ENCODE results near the gene YY1. TPM values are rescaled to one million over a fixed set of nuclear protein-coding genes. Genes with fewer than 3 reads are reported as not detected.

YY1 gene
- total and polyA plus RNA-seq, 9 of the 15 experiments (the other 6 are each of a cell fraction or from before 2014, with no cell fraction given), result 20.8 to 74.2 (median 46.7) TPM

GRCh38 chr14:100223332-100224201 is 15.4 kb upstream of the YY1 start (continued):
- TF ChIP-seq ZNF592 (IDR thresholded peaks at IDR 0.05), result peak; percentile 37; the same call in 1 of the 2 replicates
- no peak for TF ChIP-seq NBN (IDR thresholded peaks at IDR 0.05; ENCODE audit: low read depth)
- no peak for TF ChIP-seq HDGF (IDR thresholded peaks at IDR 0.05)
- TF ChIP-seq TEAD1 (CRISPR knock-in tag; IDR thresholded peaks at IDR 0.05), result peak in 1 of 2 experiments; percentile 63; a peak in 1 of 4 replicates
- TF ChIP-seq ZZZ3 (IDR thresholded peaks at IDR 0.05), result no peak
- TF ChIP-seq USF2 (CRISPR knock-in tag; IDR thresholded peaks at IDR 0.05), result no peak
- TF ChIP-seq KDM1A (IDR thresholded peaks at IDR 0.05), result 0 out of 4 replicates have a peak, but pooled peaks of 1 of the 2 experiments have one; percentile 9
- TF ChIP-seq MBD1 (CRISPR knock-in tag; IDR thresholded peaks at IDR 0.05), result no peak
- TF ChIP-seq GABPA (tag; conservative IDR thresholded peaks at IDR 0.05; ENCODE audit: low read depth), result peak; percentile 28; the same call in 1 of the 2 replicates
- TF ChIP-seq EP400 (IDR thresholded peaks at IDR 0.05), result peak; percentile 46; the same call in 1 of the 2 replicates
- peak; percentile 33; the same call in 1 of the 2 replicates for TF ChIP-seq SMARCE1 (IDR thresholded peaks at IDR 0.05)
- TF ChIP-seq MAX (CRISPR knock-in tag; IDR thresholded peaks at IDR 0.05), result peak; percentile 31; the same call in 1 of the 2 replicates
- peak; percentile 80 for TF ChIP-seq ELF4 (CRISPR knock-in tag; IDR thresholded peaks at IDR 0.05)
- no peak for TF ChIP-seq MEF2D (tag; conservative IDR thresholded peaks at IDR 0.05; ENCODE audit: low read depth)
- no peak for TF ChIP-seq ZFP91 (CRISPR knock-in tag; IDR thresholded peaks at IDR 0.05)
- TF ChIP-seq CREBBP (IDR thresholded peaks at IDR 0.05; ENCODE audit: low read depth, low read length), result no peak
- 0 out of 2 replicates have a peak, but pooled peaks have one; percentile 16 for TF ChIP-seq CTBP1 (IDR thresholded peaks at IDR 0.05; ENCODE audit: borderline replicate concordance)
- TF ChIP-seq GATAD2A (IDR thresholded peaks at IDR 0.05), result 0 out of 2 replicates have a peak, but pooled peaks have one; percentile 18
